Mesenchymal stem cell (in vitro differentiated cells and primary cell): Measurements from ENCODE around the gene DLX1.
A peak's percentile ranks its signal among the peaks of the same experiment; 100 is the strongest.

Experiments used
- DNase-seq: peaks from one replicate; pipeline ENCODE4 v3.0.0-alpha.2; 2013
- H2AFZ ChIP-seq: one replicate; pipeline ENCODE4 v1.6.1; 2013; ENCODE audit warnings: low read depth, mild to moderate bottlenecking, control low read depth, inconsistent platforms, low read length, moderate library complexity
- H2AK5ac ChIP-seq: 2 replicates; pipeline ENCODE4 v1.6.1; 2013; ENCODE audit warnings: low read length, moderate library complexity, mild to moderate bottlenecking, inconsistent platforms; ENCODE audit not compliant: severe bottlenecking
- H2BK120ac ChIP-seq: one replicate; pipeline ENCODE4 v1.6.1; 2013; ENCODE audit warnings: low read depth, mild to moderate bottlenecking, inconsistent platforms, low read length, moderate library complexity
- H2BK12ac ChIP-seq, 2 experiments: one replicate each; pipeline ENCODE4 v1.6.1; 2013; ENCODE audit warnings: inconsistent platforms in 2 of 2, low read length in 2 of 2, mild to moderate bottlenecking in 2 of 2, moderate library complexity in 2 of 2, control low read depth in 1 of 2
- H2BK15ac ChIP-seq: one replicate; pipeline ENCODE4 v1.6.1; 2013; ENCODE audit warnings: mild to moderate bottlenecking, low read depth, inconsistent platforms; ENCODE audit not compliant: poor library complexity, severe bottlenecking
- H2BK5ac ChIP-seq: 2 replicates; pipeline ENCODE4 v1.6.1; 2013; ENCODE audit warnings: low read depth, mild to moderate bottlenecking, low read length, control low read depth, inconsistent platforms; ENCODE audit not compliant: poor library complexity, severe bottlenecking
- H3K14ac ChIP-seq, 2 experiments: one replicate each; pipeline ENCODE4 v1.6.1; 2013; ENCODE audit warnings: inconsistent platforms in 2 of 2, low read length in 2 of 2, control low read depth in 1 of 2, mild to moderate bottlenecking in 1 of 2, moderate library complexity in 1 of 2
- H3K18ac ChIP-seq, 2 experiments: one replicate each; pipeline ENCODE4 v1.6.1; 2013; ENCODE audit warnings: inconsistent platforms in 2 of 2, low read length in 2 of 2, control low read depth in 1 of 2, low read depth in 1 of 2, mild to moderate bottlenecking in 1 of 2
- H3K23ac ChIP-seq, 2 experiments: one replicate each; pipeline ENCODE4 v1.6.1; 2013; ENCODE audit warnings: inconsistent platforms in 2 of 2, low read length in 2 of 2, mild to moderate bottlenecking in 2 of 2, moderate library complexity in 2 of 2, control low read depth in 1 of 2
- H3K27ac ChIP-seq: 2 replicates; pipeline ENCODE4 v1.5.1; 2013; ENCODE audit warnings: mild to moderate bottlenecking, moderate library complexity, low read length, control low read depth, inconsistent platforms; ENCODE audit not compliant: poor library complexity, severe bottlenecking
- H3K27me3 ChIP-seq, 2 experiments: 2 replicates each; pipeline versions ENCODE4 v1.6.1 to v1.7.0; 2013; ENCODE audit warnings: low read length in 2 of 2, mild to moderate bottlenecking in 2 of 2, moderate library complexity in 2 of 2, control low read depth in 1 of 2, inconsistent platforms in 1 of 2; ENCODE audit not compliant: control insufficient read depth in 1 of 2, insufficient read depth in 1 of 2
- H3K36me3 ChIP-seq, 2 experiments: 2 replicates each; pipeline versions ENCODE4 v1.6.1 to v1.7.0; 2013; ENCODE audit warnings: low read length in 2 of 2, control low read depth in 1 of 2, inconsistent platforms in 1 of 2, low read depth in 1 of 2, mild to moderate bottlenecking in 1 of 2; ENCODE audit not compliant: insufficient read depth in 2 of 2, control insufficient read depth in 1 of 2
- H3K4ac ChIP-seq, 2 experiments: one replicate each; pipeline ENCODE4 v1.6.1; 2013; ENCODE audit warnings: inconsistent platforms in 2 of 2, low read length in 2 of 2, mild to moderate bottlenecking in 2 of 2, moderate library complexity in 2 of 2, control low read depth in 1 of 2, low read depth in 1 of 2
- H3K4me1 ChIP-seq: 2 replicates; pipeline ENCODE4 v1.6.1; 2013; ENCODE audit warnings: low read depth, low read length, control low read depth; ENCODE audit not compliant: control insufficient read depth, insufficient read depth
- H3K4me2 ChIP-seq: 2 replicates; pipeline ENCODE4 v1.6.1; 2013; ENCODE audit warnings: low read length, mild to moderate bottlenecking, inconsistent platforms; ENCODE audit not compliant: poor library complexity, severe bottlenecking
- H3K4me3 ChIP-seq, 2 experiments: 2 replicates each; pipeline versions ENCODE4 v1.5.1 to v1.7.0; 2013; ENCODE audit warnings: low read length in 2 of 2, mild to moderate bottlenecking in 2 of 2, control low read depth in 1 of 2, low read depth in 1 of 2; ENCODE audit not compliant: insufficient read depth in 1 of 2
- H3K79me1 ChIP-seq: replicated peaks from 2 replicates; pipeline ENCODE4 v1.6.1; 2013; ENCODE audit warnings: mild to moderate bottlenecking, control low read depth, low read length, inconsistent platforms; ENCODE audit not compliant: poor library complexity, severe bottlenecking
- H3K9ac ChIP-seq: 2 replicates; pipeline ENCODE4 v1.7.0; 2013; ENCODE audit warnings: mild to moderate bottlenecking, low read length, moderate library complexity
- H3K9me3 ChIP-seq: 2 replicates; pipeline ENCODE4 v1.7.0; 2013; ENCODE audit warnings: mild to moderate bottlenecking, low read length; ENCODE audit not compliant: control insufficient read depth
- H4K8ac ChIP-seq: one replicate; pipeline ENCODE4 v1.6.1; 2013; ENCODE audit warnings: inconsistent platforms, mild to moderate bottlenecking, low read length, moderate library complexity
- H4K91ac ChIP-seq: one replicate; pipeline ENCODE4 v1.6.1; 2013; ENCODE audit warnings: mild to moderate bottlenecking, low read length, inconsistent platforms
- WGBS: methylation state at CpG from one replicate; pipeline ENCODE4 v1.1.7; 2013; ENCODE audit warnings: mixed read lengths; 5-methylcytosine and 5-hydroxymethylcytosine counted together

The DLX1 gene

DNA sequence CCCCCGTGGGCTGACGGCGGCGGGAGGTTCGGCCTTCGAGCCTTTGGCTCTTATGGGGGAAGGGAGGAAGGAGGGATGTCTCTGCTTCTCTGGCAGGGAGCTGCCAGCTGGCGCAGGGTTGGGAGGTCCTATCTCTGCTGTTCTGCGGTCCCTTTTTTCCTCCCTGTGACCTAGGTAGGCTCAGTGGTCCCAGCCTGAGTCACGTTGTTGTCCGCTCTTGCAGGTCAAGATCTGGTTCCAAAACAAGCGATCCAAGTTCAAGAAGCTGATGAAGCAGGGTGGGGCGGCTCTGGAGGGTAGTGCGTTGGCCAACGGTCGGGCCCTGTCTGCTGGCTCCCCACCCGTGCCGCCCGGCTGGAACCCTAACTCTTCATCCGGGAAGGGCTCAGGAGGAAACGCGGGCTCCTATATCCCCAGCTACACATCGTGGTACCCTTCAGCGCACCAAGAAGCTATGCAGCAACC, 2.5 kb downstream of the DLX1 start:
- no peak overlapping the region for H3K4me3 ChIP-seq
- H3K4me1 ChIP-seq = peaks cover 34% of the 10 kb centered on the region
- H3K36me3 ChIP-seq = no peaks in the 10 kb centered on the region
- no peak overlapping the region for H2BK5ac ChIP-seq
- H3K23ac ChIP-seq = peak overlapping the region in 1 of 2 experiments; percentile 83
- no peak overlapping the region for H3K4me2 ChIP-seq
- no peak overlapping the region for H3K27ac ChIP-seq
- no peak overlapping the region for H3K18ac ChIP-seq
- WGBS = 1% methylated on average over 22 of the region's 23 CpGs
- H3K14ac ChIP-seq = no peak overlapping the region
- H4K91ac ChIP-seq = no peak overlapping the region
- H2BK12ac ChIP-seq = no peak overlapping the region
- H2AK5ac ChIP-seq = no peak overlapping the region
- H3K4ac ChIP-seq = no peak overlapping the region
- no peak overlapping the region for H3K9ac ChIP-seq
- H3K79me1 ChIP-seq = no peaks in the 10 kb centered on the region
- peaks cover 94 to 97% of the 10 kb centered on the region in 2 experiments for H3K27me3 ChIP-seq
- peaks cover 6% of the 10 kb centered on the region for H3K9me3 ChIP-seq
- H4K8ac ChIP-seq = no peak overlapping the region
- H2BK15ac ChIP-seq = no peak overlapping the region
- H2BK120ac ChIP-seq = no peak overlapping the region
- no peak overlapping the region for H2AFZ ChIP-seq
- no peak for DNase-seq

DNA sequence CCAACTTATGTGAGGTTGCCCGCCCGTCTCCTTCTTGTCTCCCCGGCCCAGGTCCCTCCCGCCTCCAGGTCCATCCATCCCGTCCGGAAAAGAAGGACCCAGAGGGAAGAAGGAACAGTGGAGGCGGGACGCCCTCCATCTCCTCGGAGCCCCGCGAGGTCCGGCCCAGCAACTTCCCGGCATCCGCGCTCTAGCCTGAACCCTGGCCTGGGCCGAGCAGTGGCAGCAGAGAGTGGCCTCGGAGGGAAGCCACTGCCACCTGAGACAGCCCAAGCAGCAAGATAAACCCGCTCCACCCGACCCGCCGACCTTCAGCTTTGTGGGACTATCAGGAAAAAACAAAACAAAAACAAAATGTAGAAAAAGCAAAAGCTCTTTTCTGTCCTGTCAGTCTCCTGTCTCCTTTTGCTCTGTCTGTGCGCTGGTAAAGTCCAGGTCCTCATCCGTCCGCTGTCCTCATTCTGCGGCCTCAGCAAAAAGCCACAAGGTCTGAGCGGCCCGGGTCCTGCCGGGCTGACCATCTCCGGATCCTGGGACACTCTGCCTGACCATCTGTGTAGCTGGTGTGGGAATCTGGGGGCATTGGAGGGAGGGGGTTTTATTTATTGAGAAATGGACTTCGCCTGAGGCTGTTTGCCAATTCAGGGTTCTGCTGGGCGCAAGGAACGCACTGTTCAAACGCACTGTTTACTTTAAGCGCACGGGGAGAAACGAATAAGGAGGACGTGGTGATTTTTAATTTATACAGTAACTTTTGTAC, 3.1 kb downstream of the DLX1 start:
- Histone ChIP-seq H2BK120ac (no peak overlapping the region), H3K27ac (no peak overlapping the region), H2BK12ac (no peak overlapping the region), H3K18ac (no peak overlapping the region), H3K14ac (no peak overlapping the region), H3K27me3 (peaks cover 94 to 97% of the 10 kb centered on the region in 2 experiments), H3K9me3 (peaks cover 6% of the 10 kb centered on the region), H4K8ac (no peak overlapping the region), H3K4me1 (peaks cover 32% of the 10 kb centered on the region), H3K4me2 (no peak overlapping the region), H3K4ac (no peak overlapping the region), H2AFZ (no peak overlapping the region), H3K23ac (peak overlapping the region in 1 of 2 experiments; percentile 83), H2BK15ac (no peak overlapping the region), H3K36me3 (no peaks in the 10 kb centered on the region), H2BK5ac (no peak overlapping the region), H3K4me3 (no peak overlapping the region), H3K9ac (no peak overlapping the region), H2AK5ac (no peak overlapping the region), H3K79me1 (no peaks in the 10 kb centered on the region), H4K91ac (no peak overlapping the region)
- WGBS = 6% methylated on average over 37 of the region's 37 CpGs
- DNase-seq = no peak

DNA sequence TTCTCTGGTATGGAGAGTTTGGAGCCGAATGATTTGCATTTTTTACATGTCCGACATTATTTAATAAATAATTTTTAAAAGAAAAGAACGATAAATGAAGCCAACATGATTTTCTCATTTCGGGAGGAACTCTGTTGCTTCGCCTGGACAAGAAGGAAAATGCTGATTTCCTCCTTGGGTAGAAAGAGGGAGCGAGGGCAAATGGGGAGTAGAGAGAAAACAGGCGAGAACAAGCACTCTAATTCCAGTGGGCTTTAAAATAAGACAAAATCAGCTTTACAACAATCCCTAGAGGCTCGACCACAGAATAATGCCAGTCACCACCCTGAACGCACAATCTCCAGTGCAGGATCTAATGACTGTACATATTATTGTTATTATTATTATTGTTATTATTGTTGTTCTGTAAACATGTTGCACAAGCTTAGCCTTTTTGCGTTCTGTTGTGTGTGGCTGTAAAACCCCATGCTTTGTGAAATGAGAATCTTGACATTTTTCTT, 3.7 kb downstream of the DLX1 start:
- Histone ChIP-seq H3K27ac (no peak overlapping the region), H2BK120ac (no peak overlapping the region), H2BK12ac (no peak overlapping the region), H3K27me3 (peaks cover 94 to 97% of the 10 kb centered on the region in 2 experiments), H3K9ac (no peak overlapping the region), H3K79me1 (no peaks in the 10 kb centered on the region), H4K91ac (no peak overlapping the region), H2AK5ac (no peak overlapping the region), H3K4ac (no peak overlapping the region), H2AFZ (no peak overlapping the region), H4K8ac (no peak overlapping the region), H3K4me1 (peaks cover 31% of the 10 kb centered on the region), H3K18ac (no peak overlapping the region), H3K23ac (no peak overlapping the region), H2BK15ac (no peak overlapping the region), H3K4me2 (no peak overlapping the region), H3K9me3 (peaks cover 2% of the 10 kb centered on the region), H3K14ac (no peak overlapping the region), H3K4me3 (no peak overlapping the region), H3K36me3 (no peaks in the 10 kb centered on the region), H2BK5ac (no peak overlapping the region)
- no peak for DNase-seq
- 26% methylated on average over 5 of the region's 10 CpGs for WGBS

DNA sequence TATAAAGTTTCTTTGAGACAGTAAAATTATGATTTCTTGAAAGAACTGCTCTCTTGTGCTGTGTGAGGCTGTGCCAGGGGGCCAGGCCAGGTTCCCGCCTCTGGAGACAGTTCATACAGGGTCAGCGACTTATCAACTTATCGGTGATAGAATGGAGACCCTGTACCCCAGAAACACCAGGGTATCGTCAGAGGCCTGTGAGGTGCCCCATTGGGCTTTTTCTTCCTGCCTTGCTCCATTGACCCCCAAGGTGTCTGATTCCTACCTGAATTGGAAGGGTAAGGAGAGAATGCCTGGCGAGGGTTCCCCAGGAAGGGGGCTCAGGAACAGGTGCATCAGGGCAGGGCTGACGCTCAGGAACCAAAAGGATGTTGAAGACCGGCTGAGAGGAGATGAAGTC, 4.3 kb downstream of the DLX1 start:
- H2BK12ac ChIP-seq = no peak overlapping the region
- 35% methylated on average over 6 of the region's 7 CpGs for WGBS
- H3K4me3 ChIP-seq = no peak overlapping the region

More for the DNA sequence above, 4.3 kb downstream of the DLX1 start:
- H2AK5ac ChIP-seq = no peak overlapping the region
- no peak overlapping the region for H3K14ac ChIP-seq
- H2BK15ac ChIP-seq = no peak overlapping the region
- H3K4ac ChIP-seq = no peak overlapping the region
- peaks cover 94 to 96% of the 10 kb centered on the region in 2 experiments for H3K27me3 ChIP-seq
- no peak overlapping the region for H4K8ac ChIP-seq
- H3K9me3 ChIP-seq = peaks cover 2% of the 10 kb centered on the region
- H3K23ac ChIP-seq = no peak overlapping the region
- H3K36me3 ChIP-seq = no peaks in the 10 kb centered on the region
- no peak overlapping the region for H2BK5ac ChIP-seq
- H3K4me2 ChIP-seq = no peak overlapping the region
- H3K79me1 ChIP-seq = no peaks in the 10 kb centered on the region
- no peak overlapping the region for H3K18ac ChIP-seq
- no peak overlapping the region for H4K91ac ChIP-seq
- H3K9ac ChIP-seq = no peak overlapping the region
- no peak overlapping the region for H3K27ac ChIP-seq
- H2BK120ac ChIP-seq = no peak overlapping the region
- DNase-seq = no peak
- H3K4me1 ChIP-seq = peaks cover 30% of the 10 kb centered on the region
- H2AFZ ChIP-seq = no peak overlapping the region
